Fibroblast of mammary gland (primary cell): ENCODE data around the gene BTBD16.
A peak's percentile ranks its signal among the peaks of the same experiment; 100 is the strongest.

Experiments
- DNase-seq: peaks from one replicate; pipeline ENCODE4 v3.0.0-alpha.2; 2010; ENCODE audit warnings: low read depth
- H3K4me3 ChIP-seq: 2 replicates; pipeline ENCODE4 v1.5.1; 2011; ENCODE audit warnings: low read depth, mild to moderate bottlenecking, low read length, moderate library complexity; ENCODE audit not compliant: control insufficient read depth
- TF ChIP-seq, protein P1 (sequence below): conservative IDR thresholded peaks from 2 replicates; pipeline ENCODE4 v1.5.1; 2011; ENCODE audit warnings: low read depth, low read length, inconsistent platforms; ENCODE audit not compliant: control insufficient read depth, insufficient read depth

BTBD16 gene

DNA sequence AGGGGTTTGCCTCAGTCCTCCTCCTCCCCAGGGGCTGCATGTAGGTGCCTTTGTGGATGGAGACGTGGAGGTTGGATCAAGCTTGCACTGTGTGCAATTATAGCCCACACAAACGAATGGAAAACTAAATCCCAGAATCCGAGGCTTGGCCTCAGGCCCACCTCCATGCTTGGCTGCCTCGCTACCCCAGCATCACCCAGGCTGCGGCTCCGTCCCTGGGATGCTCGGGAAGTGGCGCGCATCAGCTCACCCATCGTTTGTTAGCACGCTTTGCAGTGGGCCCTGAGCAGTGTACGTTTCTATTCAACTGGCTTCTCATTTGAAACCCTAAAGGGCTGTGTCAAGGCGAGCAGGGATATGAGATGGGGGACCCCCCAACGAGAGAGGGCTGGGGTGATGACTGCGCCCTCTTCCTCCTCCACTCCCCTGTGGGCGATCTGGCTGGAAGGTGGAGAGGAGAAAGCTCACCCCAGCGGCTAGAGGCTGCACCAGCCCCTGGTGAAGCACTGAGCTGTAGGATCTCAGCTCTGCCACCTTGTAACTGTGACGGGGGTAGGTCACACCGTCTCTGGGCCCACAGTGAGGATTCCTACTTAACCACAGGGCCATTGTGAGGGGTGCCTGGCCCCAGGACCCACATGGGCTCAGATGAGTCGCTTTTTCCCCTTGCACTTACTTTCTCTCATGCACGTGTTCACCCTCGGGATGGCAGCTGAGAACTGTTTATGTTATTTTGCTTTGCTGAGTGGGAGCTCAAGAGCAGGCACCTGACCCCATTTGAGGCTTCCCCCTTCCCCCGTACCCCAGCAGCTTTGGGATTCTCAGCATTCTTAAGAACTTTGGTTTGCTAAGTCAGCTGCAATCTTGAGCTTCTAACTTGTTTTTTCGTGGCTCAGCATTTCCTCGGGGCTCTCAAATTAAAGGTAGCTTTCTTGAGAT lies 12.7 kb upstream of the BTBD16 start:
- TF ChIP-seq, protein P1, sequence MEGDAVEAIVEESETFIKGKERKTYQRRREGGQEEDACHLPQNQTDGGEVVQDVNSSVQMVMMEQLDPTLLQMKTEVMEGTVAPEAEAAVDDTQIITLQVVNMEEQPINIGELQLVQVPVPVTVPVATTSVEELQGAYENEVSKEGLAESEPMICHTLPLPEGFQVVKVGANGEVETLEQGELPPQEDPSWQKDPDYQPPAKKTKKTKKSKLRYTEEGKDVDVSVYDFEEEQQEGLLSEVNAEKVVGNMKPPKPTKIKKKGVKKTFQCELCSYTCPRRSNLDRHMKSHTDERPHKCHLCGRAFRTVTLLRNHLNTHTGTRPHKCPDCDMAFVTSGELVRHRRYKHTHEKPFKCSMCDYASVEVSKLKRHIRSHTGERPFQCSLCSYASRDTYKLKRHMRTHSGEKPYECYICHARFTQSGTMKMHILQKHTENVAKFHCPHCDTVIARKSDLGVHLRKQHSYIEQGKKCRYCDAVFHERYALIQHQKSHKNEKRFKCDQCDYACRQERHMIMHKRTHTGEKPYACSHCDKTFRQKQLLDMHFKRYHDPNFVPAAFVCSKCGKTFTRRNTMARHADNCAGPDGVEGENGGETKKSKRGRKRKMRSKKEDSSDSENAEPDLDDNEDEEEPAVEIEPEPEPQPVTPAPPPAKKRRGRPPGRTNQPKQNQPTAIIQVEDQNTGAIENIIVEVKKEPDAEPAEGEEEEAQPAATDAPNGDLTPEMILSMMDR: no peak
- no peak for DNase-seq
- H3K4me3 ChIP-seq: no peak overlapping the region

GRCh38 chr10:122259075-122259466 lies 12.0 kb upstream of the BTBD16 start:
- H3K4me3 ChIP-seq: no peak overlapping the region
- no peak for DNase-seq
- TF ChIP-seq, protein P1: no peak

DNA sequence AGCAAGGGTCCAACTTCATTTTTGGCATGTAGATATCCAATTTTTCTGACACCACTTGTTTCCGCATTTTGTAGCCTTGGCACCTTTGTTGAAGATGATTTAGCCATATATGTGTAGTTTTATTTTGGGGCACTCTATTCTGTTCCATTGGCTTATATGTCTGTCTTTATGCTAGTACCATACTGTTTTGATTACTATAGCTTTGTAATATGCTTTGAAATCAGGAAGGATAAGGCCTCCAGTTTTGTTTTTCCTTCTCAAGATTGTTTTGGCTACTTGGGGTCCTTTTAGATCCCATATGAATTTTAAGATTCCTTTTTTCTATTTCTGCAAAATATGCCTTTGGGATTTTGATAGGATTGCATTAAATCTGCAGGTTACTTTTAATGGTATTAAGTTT lies 9.5 kb upstream of the BTBD16 start:
- H3K4me3 ChIP-seq: no peak overlapping the region
- no peak for DNase-seq
- TF ChIP-seq, protein P1: no peak

DNA sequence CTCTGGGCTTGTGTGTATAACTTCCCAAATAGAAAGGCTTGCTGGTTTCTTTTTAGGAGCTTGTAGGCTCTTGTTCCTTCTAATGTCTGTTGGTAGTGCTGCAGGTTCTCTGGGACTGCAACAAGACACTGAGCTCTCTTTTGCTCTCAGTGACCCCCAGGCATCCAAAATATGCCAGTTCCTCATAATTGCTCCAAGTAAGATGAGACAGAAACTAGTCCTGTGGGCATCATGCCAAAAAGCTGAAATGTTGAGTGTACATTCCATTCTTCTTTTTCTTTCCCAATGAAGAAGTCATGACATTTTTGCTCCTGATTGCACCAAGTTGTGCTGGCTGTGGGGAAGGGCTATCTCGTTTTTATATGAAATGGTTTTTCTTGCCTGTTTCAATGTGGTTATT lies 7.1 kb upstream of the BTBD16 start:
- TF ChIP-seq, protein P1: no peak
- H3K4me3 ChIP-seq: no peak overlapping the region
- DNase-seq: peak; percentile 75

DNA sequence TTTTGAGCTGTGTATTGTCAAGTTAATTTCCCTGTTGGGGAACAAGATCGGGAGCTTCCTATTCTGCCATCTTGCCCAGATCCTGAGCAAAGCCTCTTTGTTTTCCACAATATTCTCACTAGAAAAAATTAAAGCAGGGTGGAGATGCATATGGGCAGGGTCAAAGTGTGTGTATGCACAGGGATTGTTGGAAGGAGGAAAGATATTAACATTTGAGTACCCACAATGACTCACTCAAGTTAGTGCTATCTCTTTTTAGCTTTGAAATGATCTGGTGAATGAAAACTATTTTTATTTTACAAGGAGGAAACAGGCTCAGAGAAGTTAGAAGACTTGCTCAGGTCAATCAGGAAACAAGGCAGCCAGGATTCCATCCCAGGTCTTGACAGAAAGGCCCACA lies 6.7 kb upstream of the BTBD16 start:
- no peak for DNase-seq
- H3K4me3 ChIP-seq: no peak overlapping the region
- TF ChIP-seq, protein P1: no peak

DNA sequence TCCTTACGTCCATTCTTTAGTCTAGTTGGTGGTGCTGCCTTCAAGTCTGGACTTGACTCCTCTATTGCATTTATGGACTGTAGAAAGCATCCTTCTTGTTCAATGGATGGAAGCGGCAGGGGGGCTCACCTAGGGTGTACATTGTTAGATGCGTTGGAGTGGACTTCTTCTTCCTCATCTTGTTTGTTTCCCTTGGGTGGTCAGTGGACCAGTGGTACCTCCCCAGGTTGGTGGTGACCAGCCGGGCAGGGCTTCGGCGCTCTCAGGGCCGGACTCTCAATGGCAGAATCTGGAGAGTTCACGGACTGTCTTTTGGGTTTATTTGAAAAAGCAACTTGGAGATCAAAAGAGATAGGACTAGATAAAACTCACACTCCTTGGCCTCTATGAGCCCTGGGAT lies 6.2 kb upstream of the BTBD16 start:
- DNase-seq: no peak
- TF ChIP-seq, protein P1: no peak
- no peak overlapping the region for H3K4me3 ChIP-seq
